NCI-H524 treated with DMSO at 0.1 percent for 48 hours (cell line): ENCODE data around the gene ZCCHC9.
A peak's percentile ranks its signal among the peaks of the same experiment; 100 is the strongest.
"Not testable (repeated sequence)": the region's sequence is repeated elsewhere in the genome, so short reads cannot be mapped to it uniquely, and the experiment has no call there.

Experiments used
- DNase-seq: peaks from one replicate; lab custom pipeline; 2025; lab: John Stamatoyannopoulos, UW

ZCCHC9 gene

GRCh38 chr5:81305785-81306184 is 4.4 kb downstream of the ZCCHC9 start:
- no peak for DNase-seq

GRCh38 chr5:81308836-81309235 is 7.4 kb downstream of the ZCCHC9 start:
- no peak for DNase-seq

- DNase-seq, result no peak
Observed at GRCh38 chr5:81310402-81311063, 9.1 kb downstream of the ZCCHC9 start.

GRCh38 chr5:81313278-81313677 is 11.9 kb downstream of the ZCCHC9 start:
- DNase-seq, result no peak

- DNase-seq, result no peak
Observed at GRCh38 chr5:81313686-81314085, 12.3 kb downstream of the ZCCHC9 start.

GRCh38 chr5:81314581-81314980 is 13.2 kb downstream of the ZCCHC9 start:
- DNase-seq, result no peak

- no peak for DNase-seq
Observed at GRCh38 chr5:81315336-81315735, 13.9 kb downstream of the ZCCHC9 start.

GRCh38 chr5:81315830-81316229 is 14.4 kb downstream of the ZCCHC9 start:
- no peak for DNase-seq

- DNase-seq, result no peak
Observed at GRCh38 chr5:81316571-81316970, 15.2 kb downstream of the ZCCHC9 start.

- no peak for DNase-seq
Observed at GRCh38 chr5:81317536-81317935, 16.1 kb downstream of the ZCCHC9 start.

GRCh38 chr5:81326554-81326953 is 25.2 kb downstream of the ZCCHC9 start:
- no peak for DNase-seq

- DNase-seq, result peak; percentile 81
Observed at GRCh38 chr5:81334304-81335061, 33.1 kb downstream of the ZCCHC9 start.

- no peak for DNase-seq
Observed at GRCh38 chr5:81335946-81336345, 34.6 kb downstream of the ZCCHC9 start.

- no peak for DNase-seq
Observed at GRCh38 chr5:81336556-81336955, 35.2 kb downstream of the ZCCHC9 start.

- no peak for DNase-seq
Observed at GRCh38 chr5:81337803-81338202, 36.4 kb downstream of the ZCCHC9 start.

- not testable (repeated sequence) for DNase-seq
Observed at GRCh38 chr5:81338213-81338612, 36.8 kb downstream of the ZCCHC9 start.

GRCh38 chr5:81344736-81345135 is 43.3 kb downstream of the ZCCHC9 start:
- DNase-seq, result no peak

GRCh38 chr5:81345411-81346003 is 44.1 kb downstream of the ZCCHC9 start:
- no peak for DNase-seq

GRCh38 chr5:81349161-81349560 is 47.8 kb downstream of the ZCCHC9 start:
- no peak for DNase-seq

GRCh38 chr5:81350507-81350906 is 49.1 kb downstream of the ZCCHC9 start:
- no peak for DNase-seq

GRCh38 chr5:81353189-81353588 is 51.8 kb downstream of the ZCCHC9 start:
- no peak for DNase-seq

GRCh38 chr5:81354093-81354492 is 52.7 kb downstream of the ZCCHC9 start:
- DNase-seq, result no peak
